Measurements from ENCODE around the gene KIAA0930.

KIAA0930 gene

GRCh38 chr22:45212306-45212709 is 28.4 kb downstream of the KIAA0930 start:
- TF ChIP-seq FOXP2 (optimal IDR thresholded peaks at IDR 0.05; ENCODE audit: borderline replicate concordance, extremely low read depth, extremely low read length, insufficient read depth) (no peak), TAF1 (IDR thresholded peaks at IDR 0.05; ENCODE audit: borderline replicate concordance, insufficient read depth, low read length) (no peak)

- TF ChIP-seq FOXP2 (optimal IDR thresholded peaks at IDR 0.05; ENCODE audit: borderline replicate concordance, extremely low read depth, extremely low read length, insufficient read depth): no peak
- no peak for TF ChIP-seq SIN3A (IDR thresholded peaks at IDR 0.05; ENCODE audit: borderline replicate concordance, insufficient read depth, low read length)
- TF ChIP-seq POLR2AphosphoS5 (IDR thresholded peaks at IDR 0.05; ENCODE audit: low read depth, low read length): no peak
- no peak for TF ChIP-seq REST (IDR thresholded peaks at IDR 0.05; ENCODE audit: insufficient read depth in 1 of 2, low read depth in 2 of 2, low read length in 2 of 2)
- no peak for TF ChIP-seq TAF1 (IDR thresholded peaks at IDR 0.05; ENCODE audit: borderline replicate concordance, insufficient read depth, low read length)
Observed at GRCh38 chr22:45211848-45212247, 28.8 kb downstream of the KIAA0930 start.

DNA sequence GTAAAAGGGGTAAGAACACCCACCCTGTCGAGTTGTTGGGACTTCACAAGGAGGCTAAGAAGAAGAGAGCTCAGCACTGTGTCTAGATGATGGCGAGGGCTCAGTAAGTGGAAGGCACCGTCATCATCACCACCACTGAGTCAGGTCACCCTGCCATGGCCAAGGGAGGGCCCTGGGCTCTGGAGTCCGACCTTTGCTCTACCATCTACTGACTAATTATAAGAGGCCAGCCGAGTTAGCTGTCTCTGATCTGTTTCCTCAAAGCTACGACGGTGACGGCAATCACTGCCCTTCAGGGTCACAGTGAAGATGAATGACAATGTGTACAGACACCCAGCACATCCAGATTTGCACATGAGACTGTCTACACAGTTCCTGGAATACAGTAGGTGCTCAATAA is 29.3 kb downstream of the KIAA0930 start:
- TF ChIP-seq SIN3A (IDR thresholded peaks at IDR 0.05; ENCODE audit: borderline replicate concordance, insufficient read depth, low read length) (no peak), REST (IDR thresholded peaks at IDR 0.05; ENCODE audit: insufficient read depth in 1 of 2, low read depth in 2 of 2, low read length in 2 of 2) (no peak), TAF1 (IDR thresholded peaks at IDR 0.05; ENCODE audit: borderline replicate concordance, insufficient read depth, low read length) (no peak), POLR2AphosphoS5 (IDR thresholded peaks at IDR 0.05; ENCODE audit: low read depth, low read length) (no peak), FOXP2 (optimal IDR thresholded peaks at IDR 0.05; ENCODE audit: borderline replicate concordance, extremely low read depth, extremely low read length, insufficient read depth) (no peak)

DNA sequence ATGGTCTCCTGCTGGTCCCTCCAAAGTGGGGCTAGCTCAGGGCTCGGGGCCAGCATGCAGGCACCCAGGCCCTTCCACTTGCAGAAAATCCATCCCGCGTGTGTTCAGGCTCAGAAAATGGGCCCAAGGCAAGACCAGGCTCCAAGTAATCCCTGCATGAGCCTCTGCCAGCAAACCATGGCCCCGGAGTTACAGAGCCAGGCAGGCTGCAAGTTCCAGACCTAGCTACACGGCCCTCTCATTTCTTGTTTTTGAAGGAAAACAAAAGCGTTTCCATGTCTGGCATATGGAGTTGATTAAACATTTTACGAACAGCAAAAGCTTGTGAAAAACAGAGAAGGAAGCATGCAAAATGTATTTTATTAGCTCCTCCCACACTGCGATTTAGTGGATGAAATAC is 29.7 kb downstream of the KIAA0930 start:
- TF ChIP-seq FOXP2 (optimal IDR thresholded peaks at IDR 0.05; ENCODE audit: borderline replicate concordance, extremely low read depth, extremely low read length, insufficient read depth) (no peak), POLR2AphosphoS5 (IDR thresholded peaks at IDR 0.05; ENCODE audit: low read depth, low read length) (no peak), REST (IDR thresholded peaks at IDR 0.05; ENCODE audit: insufficient read depth in 1 of 2, low read depth in 2 of 2, low read length in 2 of 2) (no peak), TAF1 (IDR thresholded peaks at IDR 0.05; ENCODE audit: borderline replicate concordance, insufficient read depth, low read length) (no peak), SIN3A (IDR thresholded peaks at IDR 0.05; ENCODE audit: borderline replicate concordance, insufficient read depth, low read length) (no peak)

DNA sequence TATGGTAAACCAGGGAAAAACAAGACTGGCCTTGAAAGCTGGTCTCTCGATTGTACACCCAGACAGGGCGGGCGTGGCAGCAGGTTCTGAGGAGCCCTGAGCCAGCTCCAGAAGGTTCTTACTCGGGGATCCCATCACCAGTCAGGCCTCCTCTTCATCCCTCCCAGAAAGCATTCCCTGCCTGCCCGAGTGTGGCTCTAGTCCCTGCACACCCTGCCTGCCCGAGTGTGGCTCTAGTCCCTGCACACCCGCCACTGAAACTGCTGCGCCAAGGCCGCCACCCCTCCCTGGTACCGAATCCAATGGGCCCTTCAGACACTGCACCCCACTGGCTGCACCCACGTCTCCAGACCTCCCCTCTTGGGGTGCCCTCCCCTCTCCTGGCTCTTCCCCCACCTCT is 30.1 kb downstream of the KIAA0930 start:
- TF ChIP-seq SIN3A (IDR thresholded peaks at IDR 0.05; ENCODE audit: borderline replicate concordance, insufficient read depth, low read length) (no peak), FOXP2 (optimal IDR thresholded peaks at IDR 0.05; ENCODE audit: borderline replicate concordance, extremely low read depth, extremely low read length, insufficient read depth) (no peak), REST (IDR thresholded peaks at IDR 0.05; ENCODE audit: insufficient read depth in 1 of 2, low read depth in 2 of 2, low read length in 2 of 2) (no peak), TAF1 (IDR thresholded peaks at IDR 0.05; ENCODE audit: borderline replicate concordance, insufficient read depth, low read length) (no peak), POLR2AphosphoS5 (IDR thresholded peaks at IDR 0.05; ENCODE audit: low read depth, low read length) (no peak)
